Neural cell (in vitro differentiated cells): ENCODE data around the gene AVPI1. TPM values are rescaled to one million over a fixed set of nuclear protein-coding genes. Genes with fewer than 3 reads are reported as not detected.

Experiments
- H2AFZ ChIP-seq: fragments of 200-600, 300-800 bp; sonication (generic), shearing (Covaris generic); 2 replicates; pipeline ENCODE4 v1.6.0; 2014; ENCODE audit warnings: low read depth, mild to moderate bottlenecking, antibody characterized with exemption, low read length, moderate library complexity
- H3F3A ChIP-seq: fragments of 200-600 bp; shearing (Covaris generic); 2 replicates; pipeline ENCODE4 v1.6.1; 2016; ENCODE audit warnings: mild to moderate bottlenecking, moderate library complexity, mixed read lengths, antibody characterized with exemption, low read length; ENCODE audit not compliant: insufficient read depth, poor library complexity, severe bottlenecking
- H3K27ac ChIP-seq: fragments of 200-600, 300-800 bp; sonication (generic), shearing (Covaris generic); 2 replicates; pipeline ENCODE4 v1.5.1; 2014; ENCODE audit warnings: mild to moderate bottlenecking, low read length, moderate library complexity
- H3K27me3 ChIP-seq: fragments of 300-800, 200-600 bp; sonication (generic), shearing (Covaris generic); 2 replicates; pipeline ENCODE4 v1.6.0; 2014; ENCODE audit warnings: mild to moderate bottlenecking, low read depth, low read length, moderate library complexity; ENCODE audit not compliant: insufficient read depth
- H3K36me3 ChIP-seq: fragments of 300-800, 200-600 bp; sonication (generic), shearing (Covaris generic); 2 replicates; pipeline ENCODE4 v1.5.1; 2014; ENCODE audit warnings: mild to moderate bottlenecking, antibody characterized with exemption, low read length, moderate library complexity; ENCODE audit not compliant: insufficient read depth
- H3K4me2 ChIP-seq: fragments of 300-800, 200-600 bp; sonication (generic), shearing (Covaris generic); 2 replicates; pipeline ENCODE4 v1.6.0; 2014; ENCODE audit warnings: mild to moderate bottlenecking, low read length
- H3K4me3 ChIP-seq: fragments of 300-800, 200-600 bp; sonication (generic), shearing (Covaris generic); 2 replicates; pipeline ENCODE4 v1.5.1; 2014; ENCODE audit warnings: mild to moderate bottlenecking, low read length, moderate library complexity
- H3K79me2 ChIP-seq: fragments of 200-600 bp; shearing (Covaris generic); replicated peaks from 2 replicates; pipeline ENCODE4 v1.6.0; 2014; ENCODE audit warnings: mild to moderate bottlenecking, low read length, moderate library complexity; ENCODE audit not compliant: insufficient read depth
- H3K9ac ChIP-seq: fragments of 300-800, 200-600 bp; sonication (generic), shearing (Covaris generic); 2 replicates; pipeline ENCODE4 v1.6.1; 2016; ENCODE audit warnings: mild to moderate bottlenecking, low read length, mixed read lengths
- H3K9me2 ChIP-seq: fragments of 200-600 bp; shearing (Covaris generic); 2 replicates; pipeline ENCODE4 v1.6.1; 2016; ENCODE audit warnings: mild to moderate bottlenecking, low read length, mixed read lengths; ENCODE audit not compliant: insufficient read depth
- H3K9me3 ChIP-seq: fragments of 200-600, 300-800 bp; sonication (generic), shearing (Covaris generic); 2 replicates; pipeline ENCODE4 v1.6.1; 2016; ENCODE audit warnings: mild to moderate bottlenecking, mixed run types, low read length, moderate library complexity, mixed read lengths
- H4K20me1 ChIP-seq: fragments of 200-600 bp; shearing (Covaris generic); 2 replicates; pipeline ENCODE4 v1.6.1; 2016; ENCODE audit warnings: mild to moderate bottlenecking, mixed run types; ENCODE audit not compliant: insufficient read depth
- CTCF ChIP-seq: fragments of 450-650 bp; IDR thresholded peaks from 2 replicates; pipeline ENCODE4 v1.5.1; 2014; ENCODE audit warnings: antibody characterized with exemption, mild to moderate bottlenecking, moderate library complexity; ENCODE audit not compliant: poor library complexity, severe bottlenecking
- EP300 ChIP-seq: fragments of 450-650 bp; conservative IDR thresholded peaks from 2 replicates; pipeline ENCODE4 v1.6.1; 2014; ENCODE audit warnings: antibody characterized with exemption, mild to moderate bottlenecking, moderate library complexity; ENCODE audit not compliant: poor library complexity, severe bottlenecking
- EZH2 ChIP-seq: fragments of 200-600, 300-800 bp; shearing (Covaris generic), sonication (generic); IDR thresholded peaks from 2 replicates; pipeline ENCODE4 v1.6.1; 2014; ENCODE audit warnings: antibody characterized with exemption, low read length, borderline replicate concordance, mild to moderate bottlenecking; ENCODE audit not compliant: insufficient read depth, poor library complexity, severe bottlenecking
- MXI1 ChIP-seq: fragments of 450-650 bp; conservative IDR thresholded peaks from 2 replicates; pipeline ENCODE4 v1.6.1; 2014; ENCODE audit warnings: antibody characterized with exemption, mild to moderate bottlenecking; ENCODE audit not compliant: poor library complexity, severe bottlenecking
- POLR2AphosphoS5 ChIP-seq: IDR thresholded peaks from 2 replicates; pipeline ENCODE4 v1.6.1; 2012
- RAD21 ChIP-seq: fragments of 450-650 bp; conservative IDR thresholded peaks from 2 replicates; pipeline ENCODE4 v1.6.1; 2014; ENCODE audit warnings: antibody characterized with exemption, mild to moderate bottlenecking, moderate library complexity
- REST ChIP-seq: IDR thresholded peaks from 2 replicates; pipeline ENCODE4 v1.6.1; 2012; ENCODE audit warnings: borderline replicate concordance
- SMC3 ChIP-seq: fragments of 450-650 bp; conservative IDR thresholded peaks from 2 replicates; pipeline ENCODE4 v1.6.1; 2014; ENCODE audit warnings: antibody characterized with exemption, mild to moderate bottlenecking, moderate library complexity; ENCODE audit not compliant: poor library complexity
- TAF1 ChIP-seq: IDR thresholded peaks from 2 replicates; pipeline ENCODE4 v1.6.1; 2012; ENCODE audit warnings: low read depth
- polyA plus RNA-seq: library from polyadenylated mRNA; depleted of rRNA; stranded (reverse); fragments of >200 nt; gene quantifications from 2 replicates; pipeline ENCODE4 v1.2.3, GENCODE V29; 2014

AVPI1 gene
- polyA plus RNA-seq, 1 donor from 2014 or later, result 1.3 TPM

- TF ChIP-seq MXI1 (no peak), REST (no peak), EZH2 (no peak), CTCF (no peak), TAF1 (no peak), POLR2AphosphoS5 (no peak), RAD21 (no peak), SMC3 (no peak), EP300 (no peak)
- Histone ChIP-seq H3K9me2 (no peaks in the 10 kb centered on the region), H3K36me3 (no peaks in the 10 kb centered on the region), H2AFZ (no peak overlapping the region), H3K4me2 (no peak overlapping the region), H4K20me1 (no peaks in the 10 kb centered on the region), H3K4me3 (no peak overlapping the region), H3K27ac (no peak overlapping the region), H3K27me3 (no peaks in the 10 kb centered on the region), H3K9ac (no peak overlapping the region), H3K79me2 (no peaks in the 10 kb centered on the region), H3F3A (no peaks in the 10 kb centered on the region), H3K9me3 (no peaks in the 10 kb centered on the region)
Measured at GRCh38 chr10:97666992-97667391, 20.0 kb downstream of the AVPI1 start.

- H3K27ac ChIP-seq, result no peak overlapping the region
- H3K36me3 ChIP-seq, result no peaks in the 10 kb centered on the region
- no peak overlapping the region for H3K4me3 ChIP-seq
- H2AFZ ChIP-seq, result no peak overlapping the region
- no peaks in the 10 kb centered on the region for H3K9me2 ChIP-seq
- no peaks in the 10 kb centered on the region for H3F3A ChIP-seq
- H3K9ac ChIP-seq, result no peak overlapping the region
- no peaks in the 10 kb centered on the region for H4K20me1 ChIP-seq
- H3K27me3 ChIP-seq, result no peaks in the 10 kb centered on the region
- H3K4me2 ChIP-seq, result no peak overlapping the region
- no peaks in the 10 kb centered on the region for H3K9me3 ChIP-seq
- H3K79me2 ChIP-seq, result no peaks in the 10 kb centered on the region
- no peak for TF ChIP-seq EP300
- TF ChIP-seq MXI1, result no peak
Measured at GRCh38 chr10:97664282-97664850, 22.7 kb downstream of the AVPI1 start.

GRCh38 chr10:97659589-97659988, 27.5 kb downstream of the AVPI1 start:
- no peaks in the 10 kb centered on the region for H3K9me3 ChIP-seq
- no peak for TF ChIP-seq RAD21
- TF ChIP-seq REST, result no peak
- no peak for TF ChIP-seq EP300
- TF ChIP-seq MXI1, result no peak
- TF ChIP-seq TAF1, result no peak
- no peak for TF ChIP-seq SMC3
- TF ChIP-seq CTCF, result no peak
- H3F3A ChIP-seq, result no peaks in the 10 kb centered on the region
- H3K27ac ChIP-seq, result no peak overlapping the region
- H2AFZ ChIP-seq, result no peak overlapping the region
- H3K4me3 ChIP-seq, result no peak overlapping the region
- no peaks in the 10 kb centered on the region for H3K79me2 ChIP-seq
- peaks cover 7% of the 10 kb centered on the region for H3K36me3 ChIP-seq
- no peaks in the 10 kb centered on the region for H4K20me1 ChIP-seq
- no peak overlapping the region for H3K4me2 ChIP-seq
- H3K27me3 ChIP-seq, result no peaks in the 10 kb centered on the region
- H3K9ac ChIP-seq, result no peak overlapping the region
- no peaks in the 10 kb centered on the region for H3K9me2 ChIP-seq
